Activated naive CD4-positive, alpha-beta T cell treated with Interleukin-2 at 50 U/mL for 16 hours (primary cell): ENCODE results near the gene IMPG1.

Source experiments
- DNase-seq: peaks from one replicate; pipeline ENCODE4 v3.0.0-alpha.2; 2020

The IMPG1 gene

GRCh38 chr6:76072562-76072961 is at the start of gene IMPG1:
Gene IMPG1, minus strand, starts transcription at chr6:76072662. Its CDS starts 174 bp downstream, at chr6:76072488.
- DNase-seq, result no peak

- DNase-seq, result no peak
Observed at GRCh38 chr6:76120302-76120701, 47.8 kb upstream of the IMPG1 start.

- DNase-seq, result no peak
Observed at GRCh38 chr6:76073281-76073680, 819 bp upstream of the IMPG1 start.

- no peak for DNase-seq
Observed at GRCh38 chr6:76057469-76057868, 15.0 kb downstream of the IMPG1 start.

- DNase-seq, result no peak
Observed at GRCh38 chr6:76052314-76052713, 20.1 kb downstream of the IMPG1 start.

- no peak for DNase-seq
Observed at GRCh38 chr6:76043690-76044089, 28.8 kb downstream of the IMPG1 start.

GRCh38 chr6:76035713-76036112 is 36.7 kb downstream of the IMPG1 start:
- DNase-seq, result no peak

- DNase-seq, result no peak
Observed at GRCh38 chr6:76026101-76026500, 46.4 kb downstream of the IMPG1 start.

- DNase-seq, result no peak
Observed at GRCh38 chr6:76014626-76015530, 57.6 kb downstream of the IMPG1 start.

- no peak for DNase-seq
Observed at GRCh38 chr6:76004202-76004601, 68.3 kb downstream of the IMPG1 start.

- DNase-seq, result no peak
Observed at GRCh38 chr6:76003686-76004085, 68.8 kb downstream of the IMPG1 start.

- DNase-seq, result no peak
Observed at GRCh38 chr6:76003113-76003512, 69.3 kb downstream of the IMPG1 start.

- no peak for DNase-seq
Observed at GRCh38 chr6:76000629-76001028, 71.8 kb downstream of the IMPG1 start.

GRCh38 chr6:75997696-75998095 is 74.8 kb downstream of the IMPG1 start:
- no peak for DNase-seq

GRCh38 chr6:75993236-75994162 is 79.0 kb downstream of the IMPG1 start:
- no peak for DNase-seq

- no peak for DNase-seq
Observed at GRCh38 chr6:75991941-75992340, 80.5 kb downstream of the IMPG1 start.

GRCh38 chr6:75986935-75987334 is 85.5 kb downstream of the IMPG1 start:
- DNase-seq, result no peak

GRCh38 chr6:75975904-75976303 is 96.6 kb downstream of the IMPG1 start:
- no peak for DNase-seq

- no peak for DNase-seq
Observed at GRCh38 chr6:75970093-75970492, 102.4 kb downstream of the IMPG1 start.

GRCh38 chr6:75968143-75968542 is 104.3 kb downstream of the IMPG1 start:
- DNase-seq, result no peak

GRCh38 chr6:75963569-75963968 is 108.9 kb downstream of the IMPG1 start:
- DNase-seq, result no peak

GRCh38 chr6:75952128-75952527 is 120.3 kb downstream of the IMPG1 start:
- no peak for DNase-seq

GRCh38 chr6:75947935-75948334 is 124.5 kb downstream of the IMPG1 start:
- no peak for DNase-seq
